IMR-90 (cell line): ENCODE measurements around the gene PANK4. TPM values are rescaled to one million over a fixed set of nuclear protein-coding genes. Genes with fewer than 3 reads are reported as not detected.

Experiments
- ATAC-seq: fragments of 200-7000 bp; cut with Tn5 transposase; 2 replicates; pipeline ENCODE4 v1.9.1; 2020; ENCODE audit warnings: low read depth, mild to moderate bottlenecking, moderate library complexity
- BruUV-seq: library from RNA; stranded (reverse); fragments of 400-500 nt; replicated peaks from 2 replicates; lab custom pipeline; 2021; lab: Mats Ljungman, UMichigan
- CTCF ChIA-PET: fragments of 300-600 bp; formaldehyde crosslinking; extraction: SDS; loops from one replicate; lab custom pipeline; 2021; ENCODE audit warnings: antibody characterized with exemption; lab: Yijun Ruan, JAX
- POLR2A ChIA-PET: fragments of 300-600 bp; sonication (Branson Sonifier 250); formaldehyde crosslinking; loops from one replicate; lab custom pipeline; 2022; ENCODE audit warnings: antibody characterized with exemption; ENCODE audit not compliant: unreplicated experiment; lab: Charles Lee
- DNase-seq: peaks from one replicate; pipeline ENCODE4 v3.0.0; 2013
- H2AFZ ChIP-seq: replicated peaks from 2 replicates; pipeline ENCODE3; 2013; ENCODE audit warnings: low read length, mild to moderate bottlenecking; ENCODE audit not compliant: poor library complexity
- H2AK5ac ChIP-seq: 2 replicates; pipeline ENCODE4 v1.6.1; 2013; ENCODE audit warnings: low read depth, low read length, inconsistent platforms
- H2AK9ac ChIP-seq: replicated peaks from 2 replicates; pipeline ENCODE3; 2013; ENCODE audit warnings: mild to moderate bottlenecking, low read depth, low read length, moderate library complexity; ENCODE audit not compliant: poor library complexity
- H2BK120ac ChIP-seq: 2 replicates; pipeline ENCODE4 v1.6.1; 2013; ENCODE audit warnings: low read depth, low read length, inconsistent platforms
- H2BK15ac ChIP-seq: 3 replicates; pipeline ENCODE4 v1.6.1; 2013; ENCODE audit warnings: low read depth, low read length, inconsistent platforms
- H2BK20ac ChIP-seq: 2 replicates; pipeline ENCODE4 v1.6.1; 2013; ENCODE audit warnings: low read depth, mild to moderate bottlenecking, inconsistent platforms, low read length, moderate library complexity
- H2BK5ac ChIP-seq: 2 replicates; pipeline ENCODE4 v1.6.1; 2013; ENCODE audit warnings: mild to moderate bottlenecking, low read depth, low read length, inconsistent platforms; ENCODE audit not compliant: poor library complexity, severe bottlenecking
- H3K14ac ChIP-seq: replicated peaks from 2 replicates; pipeline ENCODE4 v1.6.1; 2013; ENCODE audit warnings: low read depth, low read length, inconsistent platforms
- H3K18ac ChIP-seq: 2 replicates; pipeline ENCODE4 v1.6.1; 2013; ENCODE audit warnings: low read depth, low read length, control low read depth
- H3K23ac ChIP-seq: 2 replicates; pipeline ENCODE4 v1.6.1; 2013; ENCODE audit warnings: low read depth, low read length, inconsistent platforms
- H3K27ac ChIP-seq: 2 replicates; pipeline ENCODE4 v1.5.1; 2013; ENCODE audit warnings: mild to moderate bottlenecking, control low read depth, low read length; ENCODE audit not compliant: insufficient read depth
- H3K27me3 ChIP-seq: 2 replicates; pipeline ENCODE4 v1.6.1; 2013; ENCODE audit warnings: low read length; ENCODE audit not compliant: control insufficient read depth, insufficient read depth
- H3K36me3 ChIP-seq: 2 replicates; pipeline ENCODE4 v1.6.1; 2013; ENCODE audit warnings: low read length, mixed read lengths; ENCODE audit not compliant: control insufficient read depth, insufficient read depth
- H3K4ac ChIP-seq: 2 replicates; pipeline ENCODE4 v1.6.1; 2013; ENCODE audit warnings: low read depth, low read length, inconsistent platforms
- H3K4me1 ChIP-seq: 2 replicates; pipeline ENCODE4 v1.6.1; 2013; ENCODE audit warnings: low read length, mixed read lengths; ENCODE audit not compliant: control insufficient read depth, insufficient read depth
- H3K4me2 ChIP-seq: 2 replicates; pipeline ENCODE4 v1.6.1; 2013; ENCODE audit warnings: low read depth, mild to moderate bottlenecking, control low read depth, low read length, moderate library complexity
- H3K4me3 ChIP-seq: 2 replicates; pipeline ENCODE4 v1.5.1; 2013; ENCODE audit warnings: low read depth, mild to moderate bottlenecking, control low read depth, low read length, moderate library complexity; ENCODE audit not compliant: insufficient read depth
- H3K56ac ChIP-seq: 2 replicates; pipeline ENCODE4 v1.6.1; 2013; ENCODE audit warnings: low read length, inconsistent platforms; ENCODE audit not compliant: insufficient read depth; ENCODE audit errors: extremely low read depth
- H3K79me1 ChIP-seq, 2 experiments: 2 replicates each; pipeline ENCODE4 v1.6.1; 2013; ENCODE audit warnings: low read length in 2 of 2, inconsistent platforms in 1 of 2, low read depth in 1 of 2
- H3K9ac ChIP-seq: 2 replicates; pipeline ENCODE4 v1.6.1; 2013; ENCODE audit warnings: low read depth, low read length, control low read depth
- H3K9me1 ChIP-seq: 2 replicates; pipeline ENCODE4 v1.6.1; 2013; ENCODE audit warnings: low read length, inconsistent platforms; ENCODE audit not compliant: insufficient read depth
- H3K9me3 ChIP-seq: 2 replicates; pipeline ENCODE4 v1.6.1; 2013; ENCODE audit warnings: low read length; ENCODE audit not compliant: control insufficient read depth, insufficient read depth
- H4K20me1 ChIP-seq: 2 replicates; pipeline ENCODE4 v1.6.1; 2013; ENCODE audit warnings: low read length, inconsistent platforms; ENCODE audit not compliant: insufficient read depth
- H4K5ac ChIP-seq: 2 replicates; pipeline ENCODE4 v1.6.1; 2013; ENCODE audit warnings: mild to moderate bottlenecking, low read depth, low read length, control low read depth
- H4K8ac ChIP-seq, 2 experiments: 2 replicates each; pipeline ENCODE4 v1.6.1; 2013; ENCODE audit warnings: low read depth in 2 of 2, low read length in 2 of 2, control low read depth in 1 of 2, inconsistent platforms in 1 of 2
- H4K91ac ChIP-seq: 2 replicates; pipeline ENCODE4 v1.6.1; 2013; ENCODE audit warnings: low read depth, low read length, inconsistent platforms; ENCODE audit not compliant: insufficient read depth
- NFE2L2 ChIP-seq: fragments of 150-350 bp; IDR thresholded peaks from 2 replicates; pipeline ENCODE4 v1.6.1; 2016; ENCODE audit warnings: low read depth, mild to moderate bottlenecking, low read length
- POLR2A ChIP-seq: IDR thresholded peaks from 2 replicates; pipeline ENCODE4 v1.6.1; 2012; ENCODE audit warnings: mild to moderate bottlenecking, low read depth, low read length
- RCOR1 ChIP-seq: IDR thresholded peaks from 2 replicates; pipeline ENCODE4 v1.6.1; 2012; ENCODE audit warnings: mild to moderate bottlenecking, low read length, improper control_type of control experiment; ENCODE audit not compliant: insufficient replicate concordance
- whole genome bisulfite sequencing, 2 experiments: methylation state at CpG; one replicate each; pipeline versions ENCODE4 v1.1.5 to v1.1.7; 2013; ENCODE audit warnings: missing lambda C conversion rate in 2 of 2; ENCODE audit not compliant: insufficient read length in 1 of 2; ENCODE audit errors: extremely low coverage in 2 of 2; 5-methylcytosine and 5-hydroxymethylcytosine counted together
- dilution Hi-C: fragments of 300-500 bp; cut with HindIII; formaldehyde crosslinking; loops from one replicate; pipeline ENCODE4 v1.14.3; 2018; ENCODE audit warnings: low sequenced_read_pairs; ENCODE audit not compliant: unreplicated experiment
- in situ Hi-C: fragments of 300-500 bp; cut with MboI; formaldehyde crosslinking; loops from 3 replicates; pipeline ENCODE4 v1.14.3; 2019; ENCODE audit warnings: low sequenced_read_pairs, inconsistent platforms, mixed read lengths
- intact Hi-C: fragments of 100-400 bp; cut with micrococcal nuclease; formaldehyde crosslinking; loops from 2 replicates; pipeline ENCODE4 v1.10.0; 2022
- polyA plus RNA-seq, 3 experiments: library from polyadenylated mRNA; depleted of rRNA; stranded (reverse); fragments of >200 nt; gene quantifications; 2 replicates each; pipeline ENCODE4 v1.2.3, GENCODE V29; 2012; ENCODE audit warnings: low replicate concordance in 1 of 3
- total RNA-seq: library from RNA; depleted of rRNA; stranded (reverse); fragments of >200 nt; gene quantifications from 2 replicates; pipeline ENCODE4 v1.2.3, GENCODE V29; 2012
- TF ChIP-seq, protein P1 (sequence below): fragments of 150-350 bp; IDR thresholded peaks from 2 replicates; pipeline ENCODE4 v1.6.1; 2017; ENCODE audit warnings: mild to moderate bottlenecking, antibody characterized with exemption, low read length, low read depth

Gene PANK4
- total and polyA plus RNA-seq, 2 of the 4 experiments (the other 2 are of a cell fraction), result 14.0 to 18.5 TPM

DNA sequence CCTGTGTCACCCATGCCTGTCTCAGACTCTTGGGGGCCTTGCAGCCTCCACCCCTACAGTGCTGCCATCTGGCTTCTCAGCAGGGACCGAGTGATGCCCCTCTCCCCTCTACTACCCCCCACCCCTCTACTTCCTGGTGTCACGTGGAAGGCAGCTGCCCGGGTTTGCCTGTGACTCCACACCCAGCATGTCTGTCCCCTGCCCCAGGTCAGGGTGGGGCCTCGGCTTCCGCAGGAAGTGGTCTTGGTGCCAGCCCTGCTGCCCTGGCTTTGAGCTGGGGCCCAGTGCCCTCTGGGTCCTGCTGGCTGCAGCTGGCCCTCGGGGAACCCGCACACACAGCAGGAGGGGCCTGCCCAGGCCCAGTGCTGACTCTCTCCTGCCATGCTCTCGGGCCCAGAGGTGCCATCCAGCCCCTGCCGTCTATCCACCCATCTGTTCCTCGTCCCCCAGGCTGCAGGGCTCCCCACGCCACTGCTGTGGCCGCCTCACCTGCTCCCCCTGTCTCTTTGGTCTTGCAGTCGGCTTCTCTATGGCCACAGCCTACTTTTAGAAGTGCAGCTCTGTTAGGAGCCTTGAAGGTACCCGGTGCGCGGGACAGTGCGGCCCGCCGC is 26.3 kb downstream of the PANK4 start:
- peaks cover 2% of the 10 kb centered on the region; the same call in 1 of the 2 replicates for H3K4me1 ChIP-seq
- no peaks in the 10 kb centered on the region for H4K20me1 ChIP-seq
- H2AFZ ChIP-seq, result peak overlapping the region; percentile 41
- no peaks in the 10 kb centered on the region for H3K79me1 ChIP-seq
- no peak overlapping the region for H3K27ac ChIP-seq
- no peak overlapping the region for H3K4me2 ChIP-seq
- POLR2A ChIA-PET, result no interaction called here
- no peak for DNase-seq
- no peak overlapping the region for H2AK5ac ChIP-seq
- H3K14ac ChIP-seq, result no peak overlapping the region
- TF ChIP-seq, protein P1, sequence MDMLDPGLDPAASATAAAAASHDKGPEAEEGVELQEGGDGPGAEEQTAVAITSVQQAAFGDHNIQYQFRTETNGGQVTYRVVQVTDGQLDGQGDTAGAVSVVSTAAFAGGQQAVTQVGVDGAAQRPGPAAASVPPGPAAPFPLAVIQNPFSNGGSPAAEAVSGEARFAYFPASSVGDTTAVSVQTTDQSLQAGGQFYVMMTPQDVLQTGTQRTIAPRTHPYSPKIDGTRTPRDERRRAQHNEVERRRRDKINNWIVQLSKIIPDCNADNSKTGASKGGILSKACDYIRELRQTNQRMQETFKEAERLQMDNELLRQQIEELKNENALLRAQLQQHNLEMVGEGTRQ, result no peak
- no peak for TF ChIP-seq POLR2A
- TF ChIP-seq RCOR1, result no peak
- TF ChIP-seq NFE2L2, result no peak
- H3K9me3 ChIP-seq, result no peaks in the 10 kb centered on the region
- no peak overlapping the region for H3K23ac ChIP-seq
- H2AK9ac ChIP-seq, result no peak overlapping the region
- H2BK15ac ChIP-seq, result no peak overlapping the region
- intact Hi-C loops (no loop called here), in situ Hi-C loops (no loop called here), dilution Hi-C loops (no loop called here)
- no peak overlapping the region for H3K56ac ChIP-seq
- no peak overlapping the region for H2BK5ac ChIP-seq
- H3K9me1 ChIP-seq, result no peaks in the 10 kb centered on the region
- no peak for ATAC-seq
- BruUV-seq, result no TSS peak
- no peak overlapping the region for H4K91ac ChIP-seq
- no peak overlapping the region for H4K5ac ChIP-seq
- H3K9ac ChIP-seq, result no peak overlapping the region
- H2BK120ac ChIP-seq, result no peak overlapping the region
- H2BK20ac ChIP-seq, result no peak overlapping the region
- H3K4me3 ChIP-seq, result no peak overlapping the region
- H3K4ac ChIP-seq, result no peak overlapping the region
- WGBS, 2 experiments, result 61% methylated on average over 18 of the region's 19 CpGs; no CpG with 5 or more reads in 1 of the 2 experiments
- CTCF ChIA-PET, result no interaction called here
- no peak overlapping the region for H4K8ac ChIP-seq
- H3K36me3 ChIP-seq, result no peaks in the 10 kb centered on the region
- no peak overlapping the region for H3K18ac ChIP-seq
- H3K27me3 ChIP-seq, result peaks cover 12% of the 10 kb centered on the region; the same call in 1 of the 2 replicates
